CD4-positive, alpha-beta T cell treated with Interleukin-15 for 1 hour (primary cell): ENCODE data around the gene PCIF1.
A peak's percentile ranks its signal among the peaks of the same experiment; 100 is the strongest.

Experiments
- DNase-seq: peaks from one replicate; pipeline ENCODE4 v3.0.0-alpha.2; 2020

The PCIF1 gene

GRCh38 chr20:45904583-45905504, 29.6 kb upstream of the PCIF1 start:
- no peak for DNase-seq

- DNase-seq: no peak
Observed at GRCh38 chr20:45905505-45906079, 28.9 kb upstream of the PCIF1 start.

GRCh38 chr20:45907219-45907948, 27.1 kb upstream of the PCIF1 start:
- DNase-seq: no peak

- DNase-seq: no peak
Observed at GRCh38 chr20:45908084-45908483, 26.4 kb upstream of the PCIF1 start.

- DNase-seq: no peak
Observed at GRCh38 chr20:45909336-45909808, 25.1 kb upstream of the PCIF1 start.

GRCh38 chr20:45909817-45910669, 24.4 kb upstream of the PCIF1 start:
- DNase-seq: no peak

- DNase-seq: peak; percentile 96
Observed at GRCh38 chr20:45910670-45911485, 23.6 kb upstream of the PCIF1 start.

- peak; percentile 33 for DNase-seq
Observed at GRCh38 chr20:45911486-45912343, 22.8 kb upstream of the PCIF1 start, which contains the start of gene PLTP. PLTP (minus strand) TSS chr20:45912155; CDS start chr20:45911452, 703 bp downstream.

GRCh38 chr20:45912344-45912682, 22.2 kb upstream of the PCIF1 start:
- DNase-seq: no peak

GRCh38 chr20:45913116-45913515, 21.4 kb upstream of the PCIF1 start:
- DNase-seq: no peak

GRCh38 chr20:45917790-45918141, 16.7 kb upstream of the PCIF1 start:
- no peak for DNase-seq

- no peak for DNase-seq
Observed at GRCh38 chr20:45918182-45918737, 16.2 kb upstream of the PCIF1 start.

- DNase-seq: no peak
Observed at GRCh38 chr20:45918779-45919537, 15.5 kb upstream of the PCIF1 start.

GRCh38 chr20:45919542-45920399, 14.7 kb upstream of the PCIF1 start:
- no peak for DNase-seq

GRCh38 chr20:45920462-45921336, 13.8 kb upstream of the PCIF1 start:
- no peak for DNase-seq

- no peak for DNase-seq
Observed at GRCh38 chr20:45921337-45922189, 12.9 kb upstream of the PCIF1 start.
